Stimulated activated CD8-positive, alpha-beta memory T cell treated with anti-CD3 and anti-CD28 coated beads, Interleukin-12 subunit alpha, Interleukin-12 subunit beta, amount 100 ng/mL, for 24 hours (primary cell): Measurements from ENCODE around the gene TNFRSF8.

Experiments
- DNase-seq: peaks from one replicate; pipeline ENCODE4 v3.0.0-alpha.2; 2020; ENCODE audit errors: extremely low read depth

TNFRSF8 gene

GRCh38 chr1:12188657-12189327, 125.7 kb downstream of the TNFRSF8 start:
- no peak for DNase-seq

GRCh38 chr1:12189328-12189682, 126.2 kb downstream of the TNFRSF8 start:
- DNase-seq = no peak

GRCh38 chr1:12191242-12192032, 128.3 kb downstream of the TNFRSF8 start:
- DNase-seq = no peak
